ENCODE data around the gene CAMK1D.

- TF ChIP-seq EP300 (IDR thresholded peaks at IDR 0.05), result no peak
- no peak for TF ChIP-seq RCOR1 (IDR thresholded peaks at IDR 0.05; ENCODE audit: low read depth, low read length)
- TF ChIP-seq ELK1 (IDR thresholded peaks at IDR 0.05; ENCODE audit: low read depth, low read length), result no peak
- TF ChIP-seq HMGXB4 (CRISPR knock-in tag; IDR thresholded peaks at IDR 0.05; ENCODE audit: borderline replicate concordance), result no peak
- TF ChIP-seq POLR2A (IDR thresholded peaks at IDR 0.05; ENCODE audit: low read length), result no peak
- no peak for TF ChIP-seq CTCF (IDR thresholded peaks at IDR 0.05)
- no peak for TF ChIP-seq NR3C1 (IDR thresholded peaks at IDR 0.05)
- no peak for TF ChIP-seq USF2 (IDR thresholded peaks at IDR 0.05)
- TF ChIP-seq RNF2 (IDR thresholded peaks at IDR 0.05; ENCODE audit: borderline replicate concordance, low read depth), result no peak
- TF ChIP-seq JUNB (IDR thresholded peaks at IDR 0.05), result no peak
- no peak for TF ChIP-seq REST (IDR thresholded peaks at IDR 0.05)
- TF ChIP-seq RAD21 (conservative IDR thresholded peaks at IDR 0.05 in 1 of 2, IDR thresholded peaks at IDR 0.05 in 1 of 2), result no peak
- TF ChIP-seq TP53 (CRISPR knock-in tag; IDR thresholded peaks at IDR 0.05), result no peak
These were observed 161.6 kb downstream of the CAMK1D start for GRCh38 chr10:12510984-12511383.
